ENCODE results near the gene HHAT.
"Not testable (repeated sequence)": the region's sequence is repeated elsewhere in the genome, so short reads cannot be mapped to it uniquely, and the experiment has no call there.

HHAT gene

GRCh38 chr1:210313921-210314320 is 14.8 kb upstream of the HHAT start:
- DNase-seq (ENCODE audit: low read depth), result no peak

- no peak for DNase-seq (ENCODE audit: low read depth)
Observed at GRCh38 chr1:210315529-210315928, 13.2 kb upstream of the HHAT start.

GRCh38 chr1:210321131-210321530 is 7.6 kb upstream of the HHAT start:
- DNase-seq (ENCODE audit: low read depth), result no peak

GRCh38 chr1:210321552-210321951 is 7.2 kb upstream of the HHAT start:
- DNase-seq (ENCODE audit: low read depth), result no peak

GRCh38 chr1:210323957-210324356 is 4.7 kb upstream of the HHAT start:
- DNase-seq (ENCODE audit: low read depth), result no peak

- DNase-seq (ENCODE audit: low read depth), result no peak
Observed at GRCh38 chr1:210325026-210325670, 3.6 kb upstream of the HHAT start.

GRCh38 chr1:210328032-210328745 is 513 bp upstream of the HHAT start:
- DNase-seq (ENCODE audit: low read depth), result no peak

- DNase-seq (ENCODE audit: low read depth), result peak; percentile 36
Observed at GRCh38 chr1:210330279-210330866, 1.7 kb downstream of the HHAT start.

- DNase-seq (ENCODE audit: low read depth), result no peak
Observed at GRCh38 chr1:210332233-210332632, 3.5 kb downstream of the HHAT start.

GRCh38 chr1:210332719-210333398 is 4.2 kb downstream of the HHAT start:
- DNase-seq (ENCODE audit: low read depth), result no peak

GRCh38 chr1:210335001-210335400 is 6.3 kb downstream of the HHAT start:
- DNase-seq (ENCODE audit: low read depth), result no peak

GRCh38 chr1:210336362-210336761 is 7.7 kb downstream of the HHAT start:
- DNase-seq (ENCODE audit: low read depth), result no peak

GRCh38 chr1:210339500-210339899 is 10.8 kb downstream of the HHAT start:
- no peak for DNase-seq (ENCODE audit: low read depth)

- DNase-seq (ENCODE audit: low read depth), result no peak
Observed at GRCh38 chr1:210340311-210340710, 11.6 kb downstream of the HHAT start.

GRCh38 chr1:210340841-210341240 is 12.1 kb downstream of the HHAT start:
- no peak for DNase-seq (ENCODE audit: low read depth)

GRCh38 chr1:210342986-210343780 is 14.5 kb downstream of the HHAT start:
- DNase-seq (ENCODE audit: low read depth), result no peak

GRCh38 chr1:210344706-210345105 is 16.0 kb downstream of the HHAT start:
- DNase-seq (ENCODE audit: low read depth), result no peak

- no peak for DNase-seq (ENCODE audit: low read depth)
Observed at GRCh38 chr1:210347112-210347511, 18.4 kb downstream of the HHAT start.

- no peak for DNase-seq (ENCODE audit: low read depth)
Observed at GRCh38 chr1:210351496-210351895, 22.8 kb downstream of the HHAT start.

- DNase-seq (ENCODE audit: low read depth), result no peak
Observed at GRCh38 chr1:210352575-210352974, 23.9 kb downstream of the HHAT start.

GRCh38 chr1:210354305-210354704 is 25.6 kb downstream of the HHAT start:
- DNase-seq (ENCODE audit: low read depth), result not testable (repeated sequence)

GRCh38 chr1:210358626-210359025 is 29.9 kb downstream of the HHAT start:
- DNase-seq (ENCODE audit: low read depth), result no peak
